T-helper 17 cell (primary cell): ENCODE measurements around the gene MYOM1. TPM values are rescaled to one million over a fixed set of nuclear protein-coding genes. Genes with fewer than 3 reads are reported as not detected.
A peak's percentile ranks its signal among the peaks of the same experiment; 100 is the strongest.

Experiments
- ATAC-seq: fragments of 150-1000 bp; cut with Tn5 transposase; 2 replicates; pipeline ENCODE4 v1.10.0; 2021; ENCODE audit warnings: mild to moderate bottlenecking, moderate library complexity
- DNase-seq, 3 donors: peaks; one replicate each; pipeline versions ENCODE4 v3.0.0 to v3.0.0-alpha.2; 2020 to 2021
- H3K9me3 ChIP-seq: one replicate; pipeline ENCODE4 v1.7.0; 2013; ENCODE audit warnings: low read length, mild to moderate bottlenecking; ENCODE audit not compliant: control insufficient read depth, poor library complexity, severe bottlenecking
- H3K27ac Mint-ChIP-seq: one replicate; pipeline ENCODE4 v1.8.0; 2022; ENCODE audit warnings: mild to moderate bottlenecking, moderate library complexity, mixed read lengths
- H3K27me3 Mint-ChIP-seq: one replicate; pipeline ENCODE4 v1.8.0; 2022; ENCODE audit warnings: mixed read lengths
- H3K36me3 Mint-ChIP-seq: one replicate; pipeline ENCODE4 v1.8.0; 2022; ENCODE audit warnings: low read depth, mixed read lengths
- H3K4me1 Mint-ChIP-seq: one replicate; pipeline ENCODE4 v1.8.0; 2022; ENCODE audit warnings: mild to moderate bottlenecking, mixed read lengths
- H3K4me3 Mint-ChIP-seq: one replicate; pipeline ENCODE4 v1.8.0; 2022; ENCODE audit warnings: mild to moderate bottlenecking, moderate library complexity, mixed read lengths
- total RNA-seq, 4 donors: library from RNA in 2 of 4; stranded (reverse) in 2 of 4; gene quantifications; one replicate each; pipeline ENCODE4 v1.2.3 and lab custom pipeline; 2022 to 2026

The MYOM1 gene
- total RNA-seq, 2 donors from 2014 or later: 0.92 to 3.2 TPM

GRCh38 chr18:3245853-3246634 lies 26.3 kb upstream of the MYOM1 start:
- H3K4me3 Mint-ChIP-seq: peak overlapping the region; percentile 94
- no peaks in the 10 kb centered on the region for H3K9me3 ChIP-seq
- DNase-seq (peak; percentile 56 to 62 (median 59)), ATAC-seq (peak; percentile 64)
- H3K27me3 Mint-ChIP-seq: no peaks in the 10 kb centered on the region
- H3K27ac Mint-ChIP-seq: peak overlapping the region; percentile 95
- H3K36me3 Mint-ChIP-seq: peaks cover 12% of the 10 kb centered on the region
- peaks cover 31% of the 10 kb centered on the region for H3K4me1 Mint-ChIP-seq

GRCh38 chr18:3245185-3245564 lies 25.4 kb upstream of the MYOM1 start:
- ATAC-seq: no peak
- DNase-seq: no peak
- Mint-ChIP-seq H3K27ac (peak overlapping the region; percentile 95), H3K4me1 (peaks cover 25% of the 10 kb centered on the region), H3K27me3 (no peaks in the 10 kb centered on the region), H3K4me3 (peak overlapping the region; percentile 39), H3K36me3 (peaks cover 9% of the 10 kb centered on the region)
- H3K9me3 ChIP-seq: no peaks in the 10 kb centered on the region

- no peak for DNase-seq
Measured at GRCh38 chr18:3238742-3239141, 19.0 kb upstream of the MYOM1 start.

GRCh38 chr18:3236470-3236869 lies 16.7 kb upstream of the MYOM1 start:
- Mint-ChIP-seq H3K27ac (no peak overlapping the region), H3K27me3 (no peaks in the 10 kb centered on the region), H3K4me3 (no peak overlapping the region), H3K4me1 (peaks cover 7% of the 10 kb centered on the region), H3K36me3 (peaks cover 5% of the 10 kb centered on the region)
- H3K9me3 ChIP-seq: no peaks in the 10 kb centered on the region
- ATAC-seq (no peak), DNase-seq (no peak)

More at GRCh38 chr18:3238742-3239141, 19.0 kb upstream of the MYOM1 start:
- H3K36me3 Mint-ChIP-seq: peaks cover 8% of the 10 kb centered on the region
- no peak for ATAC-seq
- H3K27ac Mint-ChIP-seq: peak overlapping the region; percentile 57
- no peaks in the 10 kb centered on the region for H3K27me3 Mint-ChIP-seq
- H3K4me3 Mint-ChIP-seq: no peak overlapping the region
- no peaks in the 10 kb centered on the region for H3K9me3 ChIP-seq
- H3K4me1 Mint-ChIP-seq: peaks cover 7% of the 10 kb centered on the region

GRCh38 chr18:3235846-3236245 lies 16.1 kb upstream of the MYOM1 start:
- Mint-ChIP-seq H3K27me3 (no peaks in the 10 kb centered on the region), H3K27ac (no peak overlapping the region), H3K4me3 (no peak overlapping the region), H3K4me1 (peaks cover 7% of the 10 kb centered on the region), H3K36me3 (peaks cover 4% of the 10 kb centered on the region)
- H3K9me3 ChIP-seq: no peaks in the 10 kb centered on the region
- ATAC-seq (no peak), DNase-seq (no peak)

GRCh38 chr18:3234457-3234856 lies 14.7 kb upstream of the MYOM1 start:
- H3K27me3 Mint-ChIP-seq: no peaks in the 10 kb centered on the region
- no peak for ATAC-seq
- H3K4me1 Mint-ChIP-seq: peaks cover 7% of the 10 kb centered on the region

GRCh38 chr18:3233433-3234168 lies 13.8 kb upstream of the MYOM1 start:
- H3K27ac Mint-ChIP-seq: no peak overlapping the region
- ATAC-seq (no peak), DNase-seq (no peak)
- H3K9me3 ChIP-seq: no peaks in the 10 kb centered on the region
- H3K4me1 Mint-ChIP-seq: peaks cover under 1% of the 10 kb centered on the region
- H3K36me3 Mint-ChIP-seq: no peaks in the 10 kb centered on the region
- no peak overlapping the region for H3K4me3 Mint-ChIP-seq
- H3K27me3 Mint-ChIP-seq: no peaks in the 10 kb centered on the region

More at GRCh38 chr18:3234457-3234856, 14.7 kb upstream of the MYOM1 start:
- DNase-seq: no peak
- no peaks in the 10 kb centered on the region for H3K9me3 ChIP-seq
- Mint-ChIP-seq H3K36me3 (peaks cover 2% of the 10 kb centered on the region), H3K4me3 (no peak overlapping the region), H3K27ac (no peak overlapping the region)

- Mint-ChIP-seq H3K27me3 (no peaks in the 10 kb centered on the region), H3K36me3 (no peaks in the 10 kb centered on the region), H3K27ac (no peak overlapping the region), H3K4me3 (no peak overlapping the region), H3K4me1 (no peaks in the 10 kb centered on the region)
- H3K9me3 ChIP-seq: no peaks in the 10 kb centered on the region
- ATAC-seq (no peak), DNase-seq (no peak)
Measured at GRCh38 chr18:3233004-3233403, 13.2 kb upstream of the MYOM1 start.

GRCh38 chr18:3230401-3231334 lies 10.9 kb upstream of the MYOM1 start:
- H3K27me3 Mint-ChIP-seq: peaks cover 12% of the 10 kb centered on the region
- no peaks in the 10 kb centered on the region for H3K9me3 ChIP-seq
- H3K27ac Mint-ChIP-seq: no peak overlapping the region
- H3K36me3 Mint-ChIP-seq: peaks cover 2% of the 10 kb centered on the region
- DNase-seq (no peak), ATAC-seq (no peak)
- no peak overlapping the region for H3K4me3 Mint-ChIP-seq
- no peaks in the 10 kb centered on the region for H3K4me1 Mint-ChIP-seq

- H3K27ac Mint-ChIP-seq: no peak overlapping the region
- no peak overlapping the region for H3K4me3 Mint-ChIP-seq
- peaks cover 4% of the 10 kb centered on the region for H3K4me1 Mint-ChIP-seq
- no peak for ATAC-seq
- DNase-seq: no peak
- H3K36me3 Mint-ChIP-seq: peaks cover 2% of the 10 kb centered on the region
- H3K9me3 ChIP-seq: no peaks in the 10 kb centered on the region
- H3K27me3 Mint-ChIP-seq: peaks cover 12% of the 10 kb centered on the region
Measured at GRCh38 chr18:3226048-3226447, 6.3 kb upstream of the MYOM1 start.

- Mint-ChIP-seq H3K27ac (no peak overlapping the region), H3K36me3 (peaks cover 2% of the 10 kb centered on the region), H3K4me1 (peaks cover 4% of the 10 kb centered on the region)
Measured at GRCh38 chr18:3225588-3225987, 5.8 kb upstream of the MYOM1 start.

GRCh38 chr18:3224223-3224622 lies 4.5 kb upstream of the MYOM1 start:
- peaks cover 2% of the 10 kb centered on the region for H3K36me3 Mint-ChIP-seq
- peaks cover 12% of the 10 kb centered on the region for H3K27me3 Mint-ChIP-seq

More at GRCh38 chr18:3225588-3225987, 5.8 kb upstream of the MYOM1 start:
- H3K27me3 Mint-ChIP-seq: peaks cover 12% of the 10 kb centered on the region
- ATAC-seq (no peak), DNase-seq (no peak)
- no peak overlapping the region for H3K4me3 Mint-ChIP-seq
- H3K9me3 ChIP-seq: no peaks in the 10 kb centered on the region

GRCh38 chr18:3223356-3223755 lies 3.6 kb upstream of the MYOM1 start:
- Mint-ChIP-seq H3K27ac (peak overlapping the region; percentile 27), H3K36me3 (peaks cover 2% of the 10 kb centered on the region), H3K27me3 (peaks cover 12% of the 10 kb centered on the region), H3K4me1 (peaks cover 12% of the 10 kb centered on the region), H3K4me3 (no peak overlapping the region)
- ATAC-seq (peak; percentile 32), DNase-seq (no peak)
- no peaks in the 10 kb centered on the region for H3K9me3 ChIP-seq

More at GRCh38 chr18:3224223-3224622, 4.5 kb upstream of the MYOM1 start:
- Mint-ChIP-seq H3K4me3 (no peak overlapping the region), H3K27ac (no peak overlapping the region), H3K4me1 (peaks cover 11% of the 10 kb centered on the region)
- H3K9me3 ChIP-seq: no peaks in the 10 kb centered on the region
- DNase-seq: no peak
- no peak for ATAC-seq
